CD4-positive, alpha-beta memory T cell (primary cell): Measurements from ENCODE around the gene CEP162. TPM values are rescaled to one million over a fixed set of nuclear protein-coding genes. Genes with fewer than 3 reads are reported as not detected.
"Not testable (repeated sequence)": the region's sequence is repeated elsewhere in the genome, so short reads cannot be mapped to it uniquely, and the experiment has no call there.

Source experiments
- CTCF ChIA-PET: fragments of 350-600 bp; sonication (Branson Sonifier 250); formaldehyde crosslinking; loops from one replicate; lab custom pipeline; 2021; ENCODE audit warnings: inconsistent platforms; ENCODE audit not compliant: partially characterized antibody; lab: Charles Lee
- POLR2A ChIA-PET: fragments of 350-600 bp; sonication (Branson Sonifier 250); formaldehyde crosslinking; loops from one replicate; lab custom pipeline; 2021; ENCODE audit not compliant: partially characterized antibody; lab: Charles Lee
- DNase-seq, 5 donors: peaks; one replicate each; pipeline versions ENCODE4 v3.0.0 to v3.0.0-alpha.2; 2020 to 2022; ENCODE audit warnings: mixed read lengths in 1 of 5
- H3K27ac ChIP-seq: one replicate; pipeline ENCODE4 v1.7.0; 2013; ENCODE audit warnings: low read depth, low read length
- H3K27me3 ChIP-seq: 2 replicates; pipeline ENCODE4 v1.7.0; 2013; ENCODE audit warnings: mild to moderate bottlenecking, low read length, moderate library complexity; ENCODE audit not compliant: insufficient read depth
- H3K36me3 ChIP-seq: 2 replicates; pipeline ENCODE4 v1.7.0; 2013; ENCODE audit warnings: mild to moderate bottlenecking, low read length, moderate library complexity; ENCODE audit not compliant: insufficient read depth
- H3K4me1 ChIP-seq: 2 replicates; pipeline ENCODE4 v1.7.0; 2013; ENCODE audit warnings: mild to moderate bottlenecking, low read length, moderate library complexity; ENCODE audit not compliant: insufficient read depth
- H3K4me3 ChIP-seq, 2 donors: one replicate each; pipeline ENCODE4 v1.7.0; 2013; ENCODE audit warnings: low read length in 2 of 2, mild to moderate bottlenecking in 1 of 2
- H3K9me3 ChIP-seq, 2 donors: one replicate each; pipeline ENCODE4 v1.7.0; 2013; ENCODE audit warnings: low read length in 2 of 2, control low read depth in 1 of 2; ENCODE audit not compliant: control insufficient read depth in 1 of 2
- H3K27ac Mint-ChIP-seq, 7 donors: one replicate each; pipeline ENCODE4 v1.8.0; 2020 to 2021; ENCODE audit warnings: mixed read lengths in 7 of 7, mild to moderate bottlenecking in 6 of 7, inconsistent platforms in 3 of 7, moderate library complexity in 3 of 7
- H3K27me3 Mint-ChIP-seq, 2 donors: one replicate each; pipeline ENCODE4 v1.8.0; 2020 to 2021; ENCODE audit warnings: mixed read lengths in 2 of 2
- H3K36me3 Mint-ChIP-seq, 2 donors: one replicate each; pipeline ENCODE4 v1.8.0; 2020 to 2021; ENCODE audit warnings: mixed read lengths in 2 of 2, inconsistent platforms in 1 of 2, mild to moderate bottlenecking in 1 of 2
- H3K4me1 Mint-ChIP-seq, 4 donors: one replicate each; pipeline ENCODE4 v1.8.0; 2020 to 2021; ENCODE audit warnings: mixed read lengths in 4 of 4, mild to moderate bottlenecking in 1 of 4
- H3K4me3 Mint-ChIP-seq, 8 donors: one replicate each; pipeline ENCODE4 v1.8.0; 2020 to 2021; ENCODE audit warnings: mixed read lengths in 8 of 8, mild to moderate bottlenecking in 7 of 8, moderate library complexity in 6 of 8, inconsistent platforms in 3 of 8
- H3K9me3 Mint-ChIP-seq, 8 donors: one replicate each; pipeline ENCODE4 v1.8.0; 2020 to 2021; ENCODE audit warnings: mixed read lengths in 8 of 8, mild to moderate bottlenecking in 5 of 8, inconsistent platforms in 3 of 8, moderate library complexity in 1 of 8
- intact Hi-C: fragments of 100-400 bp; cut with micrococcal nuclease; formaldehyde crosslinking; loops from one replicate; pipeline ENCODE4 v1.15.1; 2023
- polyA plus RNA-seq, 2 donors: library from polyadenylated mRNA; unstranded; fragments of 300-500 nt; fragmentation: Illumina TruSeq; gene quantifications; one replicate each; pipeline ENCODE4 v1.2.3, GENCODE V29; 2021
- total RNA-seq, 2 experiments: library from RNA; stranded (reverse); gene quantifications; one replicate each; pipeline ENCODE4 v1.2.3, GENCODE V29; 2021

Gene CEP162
- total and polyA plus RNA-seq, 4 experiments from 2014 or later: 0.60 to 10.4 (median 8.7) TPM

DNA sequence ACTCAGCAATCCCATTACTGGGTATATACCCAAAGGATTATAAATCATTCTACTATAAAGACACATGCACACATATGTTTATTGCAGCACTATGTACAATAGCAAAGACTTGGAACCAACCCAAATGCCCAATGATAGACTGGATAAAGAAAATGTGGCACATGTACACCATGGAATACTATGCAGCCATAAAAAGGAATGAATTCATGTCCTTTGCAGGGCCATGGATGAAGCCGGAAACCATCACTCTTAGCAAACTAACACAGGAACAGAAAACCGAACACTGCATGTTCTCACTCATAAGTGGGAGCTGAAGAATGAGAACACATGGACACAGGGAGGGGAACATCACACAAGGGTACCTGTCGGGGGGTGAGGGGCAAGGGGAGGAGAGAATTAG lies 63.1 kb downstream of the CEP162 start:
- POLR2A ChIA-PET, CTCF ChIA-PET, H3K27ac Mint-ChIP-seq, DNase-seq, H3K4me3 ChIP-seq, H3K4me3 Mint-ChIP-seq, H3K4me1 Mint-ChIP-seq, H3K9me3 Mint-ChIP-seq, H3K4me1 ChIP-seq, intact Hi-C loops, H3K27me3 ChIP-seq, H3K27ac ChIP-seq, H3K36me3 ChIP-seq, H3K27me3 Mint-ChIP-seq, H3K9me3 ChIP-seq: not testable (repeated sequence)
- peaks cover 43 to 60% of the 10 kb centered on the region in 2 donors for H3K36me3 Mint-ChIP-seq

DNA sequence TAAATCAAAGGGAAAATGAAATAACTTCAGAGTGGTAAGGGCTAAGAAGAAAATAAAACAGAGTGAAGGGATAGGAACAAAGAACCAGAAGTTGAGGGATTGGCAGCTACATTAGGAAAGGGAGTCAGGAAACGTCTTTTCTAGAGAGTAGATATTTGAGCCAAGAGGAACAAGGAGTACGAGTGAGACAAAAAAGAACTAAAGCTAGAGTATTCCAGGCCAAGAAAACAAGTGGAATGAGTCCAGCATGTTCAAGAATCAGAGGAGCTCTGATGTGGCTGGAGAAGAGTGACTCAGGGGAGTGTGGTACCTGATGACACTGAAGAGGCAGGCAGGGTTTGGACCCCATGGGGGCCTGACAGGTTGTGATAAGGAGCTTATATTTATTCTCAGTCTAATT lies 66.3 kb downstream of the CEP162 start:
- POLR2A ChIA-PET: no interaction called here
- no peaks in the 10 kb centered on the region for H3K27me3 ChIP-seq
- CTCF ChIA-PET: no interaction called here
- Mint-ChIP-seq H3K36me3 (peaks cover 50 to 62% of the 10 kb centered on the region in 2 donors), H3K4me1 (no peaks in the 10 kb centered on the region), H3K27me3 (no peaks in the 10 kb centered on the region), H3K4me3 (no peak overlapping the region), H3K27ac (no peak overlapping the region), H3K9me3 (peaks cover 0 to 3% (median 0%) of the 10 kb centered on the region in 8 donors)
- H3K4me1 ChIP-seq: no peaks in the 10 kb centered on the region
- H3K4me3 ChIP-seq: no peak overlapping the region
- intact Hi-C loops: no loop called here
- no peak overlapping the region for H3K27ac ChIP-seq
- no peaks in the 10 kb centered on the region for H3K36me3 ChIP-seq
- DNase-seq: no peak
- H3K9me3 ChIP-seq: no peaks in the 10 kb centered on the region

DNA sequence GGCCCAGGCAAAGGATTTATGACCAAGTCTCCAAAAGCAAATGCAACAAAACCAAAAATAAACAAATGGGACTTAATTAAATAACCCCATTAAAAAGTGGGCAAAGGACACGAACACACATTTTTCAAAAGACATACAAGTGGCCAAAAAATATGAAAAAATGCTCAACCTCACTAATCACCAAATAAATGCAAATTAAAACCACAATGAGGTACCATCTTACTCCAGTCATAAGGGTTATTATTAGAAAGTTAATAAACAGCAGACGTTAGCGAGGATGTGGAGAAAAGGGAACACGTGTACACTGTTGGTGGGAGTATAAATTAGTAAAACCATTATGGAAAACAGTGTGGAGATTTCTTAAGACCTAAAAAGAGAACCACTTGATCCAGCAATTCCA lies 71.1 kb downstream of the CEP162 start:
- peaks cover 59 to 64% of the 10 kb centered on the region in 2 donors for H3K36me3 Mint-ChIP-seq
- Histone ChIP-seq H3K4me1 (no peaks in the 10 kb centered on the region), H3K27me3 (no peaks in the 10 kb centered on the region), H3K36me3 (peaks cover 7% of the 10 kb centered on the region), H3K27ac (no peak overlapping the region), H3K4me3 (no peak overlapping the region), H3K9me3 (no peaks in the 10 kb centered on the region)
- CTCF ChIA-PET: no interaction called here
- H3K4me3 Mint-ChIP-seq: no peak overlapping the region
- DNase-seq: no peak
- no peaks in the 10 kb centered on the region for H3K9me3 Mint-ChIP-seq
- POLR2A ChIA-PET: no interaction called here
- H3K27ac Mint-ChIP-seq: no peak overlapping the region
- H3K4me1 Mint-ChIP-seq: peaks cover 0 to 1% (median 0%) of the 10 kb centered on the region in 4 donors
- intact Hi-C loops: no loop called here
- no peaks in the 10 kb centered on the region for H3K27me3 Mint-ChIP-seq

DNA sequence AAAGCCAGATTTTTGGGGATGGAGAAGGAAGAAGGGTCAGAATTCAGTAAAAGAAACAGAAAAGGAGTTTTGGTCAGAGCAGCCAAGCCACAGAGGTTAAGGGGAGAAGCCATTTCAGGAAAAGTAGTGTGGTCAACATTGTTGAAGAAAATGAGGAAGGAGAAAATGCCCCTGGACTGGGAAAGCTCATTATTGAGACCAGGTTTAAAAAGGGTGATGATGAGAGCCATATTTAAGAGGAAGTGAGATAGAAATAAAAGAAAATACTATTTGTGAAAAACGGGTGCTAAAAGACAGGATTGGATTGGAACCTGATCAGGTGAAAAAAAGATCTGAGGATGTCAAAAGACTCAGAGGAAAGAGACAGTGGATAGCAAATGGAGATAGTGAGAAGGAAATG lies 75.8 kb downstream of the CEP162 start:
- intact Hi-C loops: no loop called here
- H3K9me3 Mint-ChIP-seq: peaks cover 0 to 1% (median 0%) of the 10 kb centered on the region in 8 donors
- CTCF ChIA-PET: no interaction called here
- Histone ChIP-seq H3K27me3 (no peaks in the 10 kb centered on the region), H3K4me3 (no peak overlapping the region), H3K4me1 (no peaks in the 10 kb centered on the region), H3K27ac (no peak overlapping the region), H3K36me3 (peaks cover 7% of the 10 kb centered on the region), H3K9me3 (no peaks in the 10 kb centered on the region)
- H3K27me3 Mint-ChIP-seq: no peaks in the 10 kb centered on the region
- DNase-seq: no peak
- no peak overlapping the region for H3K4me3 Mint-ChIP-seq
- POLR2A ChIA-PET: no interaction called here
- H3K4me1 Mint-ChIP-seq: peaks cover 0 to 2% (median under 1%) of the 10 kb centered on the region in 4 donors
- H3K27ac Mint-ChIP-seq: no peak overlapping the region
- peaks cover 74 to 76% of the 10 kb centered on the region in 2 donors for H3K36me3 Mint-ChIP-seq

DNA sequence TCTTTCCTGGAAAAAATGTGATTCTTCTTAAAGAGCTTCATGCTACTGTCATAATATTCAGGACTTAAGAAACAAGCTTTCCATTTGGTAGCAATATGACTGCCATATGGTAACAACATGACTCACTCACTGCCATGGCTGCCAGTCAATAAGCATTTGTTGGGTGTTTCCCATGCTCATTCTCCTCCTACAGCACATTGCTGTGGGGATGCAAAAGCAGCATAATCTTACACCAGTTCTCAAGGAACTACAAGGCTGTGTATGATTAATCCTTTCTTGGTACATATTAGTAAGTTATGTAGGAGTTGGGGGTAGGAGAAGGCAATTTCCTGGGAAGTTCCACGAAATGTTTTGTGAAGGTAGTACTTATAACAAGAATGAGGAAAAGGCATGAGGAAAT lies 76.7 kb downstream of the CEP162 start:
- H3K27me3 ChIP-seq: no peaks in the 10 kb centered on the region
- no peak overlapping the region for H3K4me3 Mint-ChIP-seq
- no peaks in the 10 kb centered on the region for H3K27me3 Mint-ChIP-seq
- no peak overlapping the region for H3K27ac Mint-ChIP-seq
- H3K36me3 ChIP-seq: peaks cover 7% of the 10 kb centered on the region
- POLR2A ChIA-PET: no interaction called here
- intact Hi-C loops: no loop called here
- no peak overlapping the region for H3K4me3 ChIP-seq
- peaks cover 73 to 75% of the 10 kb centered on the region in 2 donors for H3K36me3 Mint-ChIP-seq
- no peaks in the 10 kb centered on the region for H3K4me1 ChIP-seq
- CTCF ChIA-PET: no interaction called here
- peaks cover 0 to 1% (median 0%) of the 10 kb centered on the region in 8 donors for H3K9me3 Mint-ChIP-seq
- peaks cover 0 to 2% (median under 1%) of the 10 kb centered on the region in 4 donors for H3K4me1 Mint-ChIP-seq
- H3K27ac ChIP-seq: no peak overlapping the region
- no peaks in the 10 kb centered on the region for H3K9me3 ChIP-seq
- no peak for DNase-seq

DNA sequence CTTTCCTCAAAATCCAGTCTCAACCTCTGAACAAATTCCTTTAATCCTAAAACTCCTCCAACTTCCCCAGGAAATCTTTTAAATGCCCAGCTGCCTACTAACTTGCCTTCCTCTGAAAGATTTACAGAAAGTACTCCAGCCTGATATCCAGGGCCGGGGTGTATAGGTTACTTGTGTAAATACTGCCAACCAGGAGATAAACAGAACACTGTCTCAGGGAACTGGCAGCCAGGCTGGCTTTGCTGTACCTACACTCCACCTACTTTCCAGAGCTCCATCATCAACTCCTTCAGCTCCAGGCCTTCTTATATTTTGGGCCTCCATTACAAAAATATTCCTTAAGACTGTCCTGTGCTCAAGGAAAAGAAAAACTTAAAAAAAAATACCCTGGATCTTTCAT lies 85.9 kb downstream of the CEP162 start:
- Histone ChIP-seq H3K36me3 (no peaks in the 10 kb centered on the region), H3K27ac (no peak overlapping the region), H3K4me3 (no peak overlapping the region), H3K27me3 (no peaks in the 10 kb centered on the region), H3K9me3 (no peaks in the 10 kb centered on the region), H3K4me1 (no peaks in the 10 kb centered on the region)
- intact Hi-C loops: no loop called here
- CTCF ChIA-PET: no interaction called here
- no peak overlapping the region for H3K4me3 Mint-ChIP-seq
- H3K27me3 Mint-ChIP-seq: no peaks in the 10 kb centered on the region
- H3K4me1 Mint-ChIP-seq: peaks cover 0 to 3% (median 0%) of the 10 kb centered on the region in 4 donors
- POLR2A ChIA-PET: no interaction called here
- H3K36me3 Mint-ChIP-seq: peaks cover 53 to 76% of the 10 kb centered on the region in 2 donors
- no peaks in the 10 kb centered on the region for H3K9me3 Mint-ChIP-seq
- no peak overlapping the region for H3K27ac Mint-ChIP-seq
- no peak for DNase-seq

DNA sequence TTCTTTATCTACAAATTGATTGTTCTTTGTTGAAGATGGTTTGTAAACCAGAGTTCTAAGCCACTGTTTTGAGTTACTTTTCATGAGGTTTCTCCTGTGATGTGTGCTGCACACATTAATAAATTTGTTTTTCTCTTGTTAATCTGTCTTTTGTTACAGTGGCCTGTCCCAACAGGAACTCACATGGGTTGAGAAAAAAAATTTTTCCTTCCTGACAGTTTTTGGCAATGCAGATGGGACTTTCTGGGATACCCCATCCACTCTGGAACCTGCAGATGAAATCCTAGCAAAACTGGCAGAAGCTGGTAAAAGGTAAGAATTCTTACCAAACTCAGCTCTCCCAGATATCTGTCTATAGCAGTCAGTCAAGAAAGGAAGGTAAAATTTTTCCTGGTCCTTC lies 88.1 kb downstream of the CEP162 start:
- no peak overlapping the region for H3K4me3 Mint-ChIP-seq
- H3K27me3 ChIP-seq: no peaks in the 10 kb centered on the region
- peaks cover 0 to 3% (median 0%) of the 10 kb centered on the region in 4 donors for H3K4me1 Mint-ChIP-seq
- H3K27me3 Mint-ChIP-seq: no peaks in the 10 kb centered on the region
- H3K9me3 Mint-ChIP-seq: peaks cover 0 to 2% (median 0%) of the 10 kb centered on the region in 8 donors
- no peak for DNase-seq
- H3K4me1 ChIP-seq: no peaks in the 10 kb centered on the region
- ChIA-PET POLR2A (no interaction called here), CTCF (no interaction called here)
- no peak overlapping the region for H3K27ac Mint-ChIP-seq
- intact Hi-C loops: no loop called here
- H3K4me3 ChIP-seq: no peak overlapping the region
- no peak overlapping the region for H3K27ac ChIP-seq
- H3K36me3 ChIP-seq: no peaks in the 10 kb centered on the region
- H3K9me3 ChIP-seq: no peaks in the 10 kb centered on the region
- peaks cover 48 to 74% of the 10 kb centered on the region in 2 donors for H3K36me3 Mint-ChIP-seq
